HFFc6 (cell line): ENCODE measurements around the gene PRDM1. TPM values are rescaled to one million over a fixed set of nuclear protein-coding genes. Genes with fewer than 3 reads are reported as not detected.

Source experiments
- DNase-seq: peaks from one replicate; pipeline ENCODE4 v3.0.0-alpha.2; 2018
- H3K27ac Mint-ChIP-seq: 2 replicates; pipeline ENCODE4 v1.8.0; 2020; ENCODE audit warnings: mild to moderate bottlenecking, mixed read lengths
- H3K27me3 Mint-ChIP-seq: 2 replicates; pipeline ENCODE4 v1.8.0; 2021; ENCODE audit warnings: mild to moderate bottlenecking, moderate library complexity, mixed read lengths; ENCODE audit not compliant: insufficient read depth
- H3K36me3 Mint-ChIP-seq: 2 replicates; pipeline ENCODE4 v1.8.0; 2021; ENCODE audit warnings: low read depth, mixed read lengths
- H3K4me1 Mint-ChIP-seq: 2 replicates; pipeline ENCODE4 v1.8.0; 2020; ENCODE audit warnings: low read depth, mixed read lengths
- H3K4me3 Mint-ChIP-seq: 2 replicates; pipeline ENCODE4 v1.8.0; 2020; ENCODE audit warnings: mild to moderate bottlenecking, moderate library complexity, mixed read lengths
- H3K9me3 Mint-ChIP-seq: 2 replicates; pipeline ENCODE4 v1.8.0; 2020; ENCODE audit warnings: mild to moderate bottlenecking, mixed read lengths
- total RNA-seq, 6 experiments: library from RNA; stranded (reverse); fragmentation: NEBNext Ultra II Directional; extraction: Animal tissue kit (Norgen Biotek cat#: 25700); gene quantifications; 2 replicates in 1 of 6; 3 replicates in 5 of 6; pipeline ENCODE4 v1.2.3, GENCODE V29; 2021
- TF ChIP-seq, protein P1 (sequence below): fragments of 200-600 bp; sonication (generic); IDR thresholded peaks from 2 replicates; pipeline ENCODE4 v1.5.0; 2021; ENCODE audit warnings: antibody characterized with exemption, mild to moderate bottlenecking

Gene PRDM1
- total RNA-seq, 6 experiments from 2014 or later, result 8.4 to 12.3 (median 10.3) TPM

DNA sequence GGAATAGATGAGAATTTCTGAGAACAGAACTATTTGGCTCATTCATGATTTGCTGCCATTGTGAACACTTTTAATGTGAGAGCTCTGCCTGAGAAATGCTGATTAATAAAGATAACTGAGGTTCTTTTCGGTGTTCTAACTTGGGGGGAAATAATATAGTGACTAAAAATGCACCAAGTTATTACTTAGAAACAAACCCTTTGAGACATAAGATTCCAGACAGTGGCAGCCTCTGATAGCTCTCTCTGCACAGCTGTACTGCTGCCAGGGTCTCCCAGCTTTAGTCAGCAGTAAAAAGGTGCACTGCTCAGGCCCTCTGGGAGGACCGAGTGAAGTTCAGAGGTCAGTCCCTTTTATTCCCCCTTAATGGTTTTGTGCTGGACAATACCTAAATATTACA lies 2.5 kb upstream of the PRDM1 start:
- no peak for DNase-seq
- Mint-ChIP-seq H3K4me1 (peaks cover 56% of the 10 kb centered on the region), H3K27ac (peak overlapping the region; percentile 77), H3K4me3 (peak overlapping the region; percentile 91), H3K36me3 (peaks cover 8% of the 10 kb centered on the region), H3K27me3 (peaks cover 2% of the 10 kb centered on the region; the same call in 1 of the 2 replicates), H3K9me3 (no peaks in the 10 kb centered on the region)
- TF ChIP-seq, protein P1, sequence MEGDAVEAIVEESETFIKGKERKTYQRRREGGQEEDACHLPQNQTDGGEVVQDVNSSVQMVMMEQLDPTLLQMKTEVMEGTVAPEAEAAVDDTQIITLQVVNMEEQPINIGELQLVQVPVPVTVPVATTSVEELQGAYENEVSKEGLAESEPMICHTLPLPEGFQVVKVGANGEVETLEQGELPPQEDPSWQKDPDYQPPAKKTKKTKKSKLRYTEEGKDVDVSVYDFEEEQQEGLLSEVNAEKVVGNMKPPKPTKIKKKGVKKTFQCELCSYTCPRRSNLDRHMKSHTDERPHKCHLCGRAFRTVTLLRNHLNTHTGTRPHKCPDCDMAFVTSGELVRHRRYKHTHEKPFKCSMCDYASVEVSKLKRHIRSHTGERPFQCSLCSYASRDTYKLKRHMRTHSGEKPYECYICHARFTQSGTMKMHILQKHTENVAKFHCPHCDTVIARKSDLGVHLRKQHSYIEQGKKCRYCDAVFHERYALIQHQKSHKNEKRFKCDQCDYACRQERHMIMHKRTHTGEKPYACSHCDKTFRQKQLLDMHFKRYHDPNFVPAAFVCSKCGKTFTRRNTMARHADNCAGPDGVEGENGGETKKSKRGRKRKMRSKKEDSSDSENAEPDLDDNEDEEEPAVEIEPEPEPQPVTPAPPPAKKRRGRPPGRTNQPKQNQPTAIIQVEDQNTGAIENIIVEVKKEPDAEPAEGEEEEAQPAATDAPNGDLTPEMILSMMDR, result no peak

DNA sequence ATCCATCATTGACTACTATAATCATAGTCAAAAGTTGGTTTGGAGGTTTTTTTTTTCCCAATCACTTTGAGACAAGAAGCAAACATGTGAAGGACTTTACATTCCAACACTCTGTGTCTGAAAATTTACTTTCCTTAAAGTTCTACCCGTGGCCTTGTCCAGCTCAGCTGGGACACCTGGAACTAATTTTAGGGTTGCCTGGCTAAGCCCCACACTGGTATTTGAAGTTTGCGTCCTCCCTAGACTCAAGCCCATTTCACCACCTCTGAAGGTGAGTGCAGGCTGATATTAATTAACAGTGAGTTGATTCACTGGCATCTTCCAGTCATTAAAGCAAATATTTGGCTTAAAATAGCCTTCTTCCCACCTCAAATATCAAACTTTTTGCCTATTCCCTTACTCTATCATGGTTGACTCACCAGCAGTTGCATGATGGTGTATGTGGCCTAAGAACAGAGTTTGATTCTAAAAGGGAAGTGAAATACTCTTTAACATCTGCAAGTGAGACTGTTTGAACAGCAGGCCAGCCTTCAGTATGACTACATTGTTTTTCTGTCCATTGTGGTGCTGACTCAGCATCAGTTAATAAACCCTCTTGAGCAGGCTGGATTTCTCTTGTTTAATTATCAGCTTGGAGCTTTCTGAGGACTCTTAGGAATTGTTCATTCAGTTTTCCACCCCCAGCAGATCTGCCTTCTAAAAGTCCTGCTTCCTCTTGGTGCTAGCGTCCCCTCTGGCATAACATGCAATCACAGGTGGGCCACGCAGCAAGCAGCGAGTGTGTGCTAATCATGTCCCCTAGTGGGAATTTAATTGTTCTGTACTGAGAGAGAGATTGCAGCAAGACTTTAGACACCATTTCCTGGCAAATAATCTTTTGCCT lies 1.8 kb upstream of the PRDM1 start:
- peaks cover 64% of the 10 kb centered on the region for H3K4me1 Mint-ChIP-seq
- H3K27me3 Mint-ChIP-seq, result peaks cover 2% of the 10 kb centered on the region; the same call in 1 of the 2 replicates
- H3K9me3 Mint-ChIP-seq, result no peaks in the 10 kb centered on the region
- peak overlapping the region; percentile 91 for H3K4me3 Mint-ChIP-seq
- DNase-seq, result peak; percentile 90
- TF ChIP-seq, protein P1, result peak; percentile 88
- H3K27ac Mint-ChIP-seq, result peak overlapping the region; percentile 77
- H3K36me3 Mint-ChIP-seq, result peaks cover 13% of the 10 kb centered on the region

DNA sequence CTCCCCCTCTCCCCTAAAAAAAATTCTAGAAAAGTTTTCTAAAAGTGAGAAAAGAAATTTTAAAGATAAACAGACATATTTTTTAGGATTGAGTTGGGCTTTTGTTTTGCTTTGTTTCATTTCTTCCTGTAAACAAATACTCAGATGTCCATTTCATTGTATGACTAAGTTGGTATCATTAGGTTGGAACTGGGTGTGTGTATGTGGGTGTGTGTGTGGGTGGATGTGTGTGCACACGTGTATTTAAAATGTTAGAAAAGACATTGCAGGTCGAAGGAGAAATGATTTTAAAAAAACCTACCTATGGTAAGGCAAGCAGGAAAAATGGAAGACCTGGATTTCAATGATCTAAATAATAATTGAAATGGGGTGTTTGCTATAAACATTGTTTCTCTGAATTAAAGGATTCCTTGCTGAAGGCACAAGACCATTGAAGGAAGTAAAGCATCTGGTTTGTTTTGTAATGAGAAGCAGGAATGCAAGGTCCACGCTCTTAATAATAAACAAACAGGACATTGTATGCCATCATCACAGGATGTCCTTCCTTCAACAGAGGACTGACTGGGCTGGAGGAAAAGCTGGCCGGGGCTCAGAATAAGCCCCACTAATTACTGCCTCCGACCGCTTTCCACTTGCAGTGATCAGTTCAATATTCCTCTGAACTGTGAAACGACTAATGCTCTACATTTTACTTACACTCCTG lies 996 bp upstream of the PRDM1 start:
- Mint-ChIP-seq H3K36me3 (peaks cover 18% of the 10 kb centered on the region), H3K9me3 (no peaks in the 10 kb centered on the region), H3K4me1 (peaks cover 72% of the 10 kb centered on the region), H3K27ac (peak overlapping the region; percentile 77), H3K4me3 (peak overlapping the region; percentile 91), H3K27me3 (peaks cover 2% of the 10 kb centered on the region; the same call in 1 of the 2 replicates)
- TF ChIP-seq, protein P1, result peak; percentile 56
- DNase-seq, result peak; percentile 34

DNA sequence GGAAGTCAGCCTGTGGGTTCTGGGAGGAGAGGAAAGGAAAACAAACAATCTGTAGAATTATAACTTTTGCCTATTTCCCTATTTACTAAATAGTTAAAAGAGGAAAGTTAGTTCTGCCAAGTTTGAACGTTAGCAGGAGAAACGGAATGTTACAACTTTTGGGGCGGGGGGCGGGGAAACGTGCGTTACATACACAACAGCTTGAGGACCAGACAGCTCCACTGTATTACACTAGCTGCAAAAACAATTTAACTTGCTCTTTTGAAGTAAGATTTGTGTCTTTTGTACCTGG lies 498 bp upstream of the PRDM1 start:
- Mint-ChIP-seq H3K4me1 (peaks cover 76% of the 10 kb centered on the region), H3K4me3 (peak overlapping the region; percentile 91), H3K9me3 (no peaks in the 10 kb centered on the region), H3K27me3 (peaks cover 2% of the 10 kb centered on the region; the same call in 1 of the 2 replicates), H3K27ac (peak overlapping the region; percentile 77), H3K36me3 (peaks cover 23% of the 10 kb centered on the region)
- no peak for DNase-seq
- TF ChIP-seq, protein P1, result no peak

DNA sequence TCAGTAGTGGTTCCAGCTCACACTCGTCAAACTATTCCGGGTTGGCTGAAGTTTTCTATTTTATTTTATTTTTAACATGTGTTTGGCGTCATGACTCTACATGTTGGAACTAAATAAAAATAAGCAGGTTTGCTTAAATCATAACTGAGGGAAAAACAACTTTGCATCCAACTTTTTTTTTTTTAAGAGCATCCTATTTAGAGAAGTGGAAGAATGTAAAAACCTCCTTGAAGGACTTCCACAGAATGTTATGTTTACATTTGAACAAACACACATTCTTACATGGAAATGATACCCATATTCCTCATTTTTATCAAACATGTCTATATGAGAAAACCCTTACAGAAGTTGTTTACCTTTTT lies 659 bp downstream of the PRDM1 start:
- H3K4me1 Mint-ChIP-seq, result peaks cover 84% of the 10 kb centered on the region
- no peak for DNase-seq
- H3K27ac Mint-ChIP-seq, result peak overlapping the region; percentile 91
- peak overlapping the region; percentile 91 for H3K4me3 Mint-ChIP-seq
- peaks cover 30% of the 10 kb centered on the region for H3K36me3 Mint-ChIP-seq
- no peaks in the 10 kb centered on the region for H3K9me3 Mint-ChIP-seq
- TF ChIP-seq, protein P1, result no peak
- H3K27me3 Mint-ChIP-seq, result peaks cover 2% of the 10 kb centered on the region; the same call in 1 of the 2 replicates
